ENCODE measurements around the gene PRDX4.
A peak's percentile ranks its signal among the peaks of the same experiment; 100 is the strongest.
"Not testable (repeated sequence)": the region's sequence is repeated elsewhere in the genome, so short reads cannot be mapped to it uniquely, and the experiment has no call there.

PRDX4 gene

GRCh38 chrX:23667239-23668177 is at the start of gene PRDX4:
Gene PRDX4, plus strand, starts transcription at chrX:23667493. Its CDS starts 78 bp downstream, at chrX:23667571.
- DNase-seq (ENCODE audit: low spot score): peak; percentile 86

GRCh38 chrX:23621621-23622265 is 45.5 kb upstream of the PRDX4 start:
- no peak for DNase-seq (ENCODE audit: low spot score)

- no peak for DNase-seq (ENCODE audit: low spot score)
Measured at GRCh38 chrX:23623797-23624196, 43.5 kb upstream of the PRDX4 start.

GRCh38 chrX:23626651-23627050 is 40.6 kb upstream of the PRDX4 start:
- DNase-seq (ENCODE audit: low spot score): no peak

GRCh38 chrX:23628131-23628530 is 39.2 kb upstream of the PRDX4 start:
- DNase-seq (ENCODE audit: low spot score): no peak

GRCh38 chrX:23631136-23631535 is 36.2 kb upstream of the PRDX4 start:
- peak; percentile 37 for DNase-seq (ENCODE audit: low spot score)

GRCh38 chrX:23633834-23634580 is 33.3 kb upstream of the PRDX4 start:
- no peak for DNase-seq (ENCODE audit: low spot score)

- no peak for DNase-seq (ENCODE audit: low spot score)
Measured at GRCh38 chrX:23637187-23637586, 30.1 kb upstream of the PRDX4 start.

- no peak for DNase-seq (ENCODE audit: low spot score)
Measured at GRCh38 chrX:23643020-23643419, 24.3 kb upstream of the PRDX4 start.

- no peak for DNase-seq (ENCODE audit: low spot score)
Measured at GRCh38 chrX:23644744-23645143, 22.5 kb upstream of the PRDX4 start.

- no peak for DNase-seq (ENCODE audit: low spot score)
Measured at GRCh38 chrX:23656091-23656490, 11.2 kb upstream of the PRDX4 start.

- peak; percentile 28 for DNase-seq (ENCODE audit: low spot score)
Measured at GRCh38 chrX:23656684-23657083, 10.6 kb upstream of the PRDX4 start.

GRCh38 chrX:23659339-23659738 is 8.0 kb upstream of the PRDX4 start:
- no peak for DNase-seq (ENCODE audit: low spot score)

- not testable (repeated sequence) for DNase-seq (ENCODE audit: low spot score)
Measured at GRCh38 chrX:23660083-23660765, 7.1 kb upstream of the PRDX4 start.

GRCh38 chrX:23660766-23661132 is 6.5 kb upstream of the PRDX4 start:
- DNase-seq (ENCODE audit: low spot score): no peak

GRCh38 chrX:23661671-23662070 is 5.6 kb upstream of the PRDX4 start:
- DNase-seq (ENCODE audit: low spot score): no peak

GRCh38 chrX:23662187-23662586 is 5.1 kb upstream of the PRDX4 start:
- DNase-seq (ENCODE audit: low spot score): no peak

GRCh38 chrX:23662853-23663252 is 4.4 kb upstream of the PRDX4 start:
- no peak for DNase-seq (ENCODE audit: low spot score)

GRCh38 chrX:23664496-23664895 is 2.8 kb upstream of the PRDX4 start:
- no peak for DNase-seq (ENCODE audit: low spot score)

GRCh38 chrX:23666282-23666681 is 1.0 kb upstream of the PRDX4 start:
- no peak for DNase-seq (ENCODE audit: low spot score)

- DNase-seq (ENCODE audit: low spot score): no peak
Measured at GRCh38 chrX:23668335-23668734, 1.0 kb downstream of the PRDX4 start.

GRCh38 chrX:23670528-23670927 is 3.2 kb downstream of the PRDX4 start:
- no peak for DNase-seq (ENCODE audit: low spot score)
